ENCODE results near the gene TBC1D1. TPM values are rescaled to one million over a fixed set of nuclear protein-coding genes. Genes with fewer than 3 reads are reported as not detected.
A peak's percentile ranks its signal among the peaks of the same experiment; 100 is the strongest.

TBC1D1 gene
- total and polyA plus RNA-seq, 2 of the 8 experiments (the other 6 are each of a cell fraction or from before 2014, with no cell fraction given), result 96.9 to 162 TPM

DNA sequence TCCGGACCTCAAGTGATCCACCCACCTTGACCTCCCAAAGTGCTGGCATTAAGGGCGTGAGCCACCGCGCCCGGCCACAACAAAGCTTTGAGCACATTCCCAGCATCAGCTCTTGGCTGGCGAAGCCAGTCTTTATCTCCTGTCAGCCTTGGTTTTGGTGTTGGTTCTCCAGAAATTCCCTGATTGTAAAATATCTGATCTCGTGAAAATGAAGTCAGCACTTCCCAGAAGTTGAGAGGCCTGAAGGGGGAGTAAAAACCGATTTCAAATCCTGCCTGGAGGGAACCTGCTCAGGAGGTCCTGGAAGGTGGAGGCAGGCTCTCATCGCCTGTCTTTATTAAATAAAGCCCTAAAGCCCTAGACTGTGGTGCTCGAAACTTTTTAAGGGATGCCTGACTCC lies 102.9 kb downstream of the TBC1D1 start:
- 92% methylated on average over 10 of the region's 10 CpGs; no CpG with 5 or more reads in 1 of the 2 experiments for WGBS, 2 experiments (ENCODE audit: extremely low coverage in 1 of 2, insufficient coverage in 1 of 2, insufficient read length in 1 of 2, insufficient replicate concordance in 2 of 2, low coverage in 1 of 2, low lambda C conversion rate in 2 of 2, missing lambda C conversion rate in 1 of 2)
- peak; percentile 7 for FAIRE-seq

More for the DNA sequence above, 102.9 kb downstream of the TBC1D1 start:
- Histone ChIP-seq H4K8ac (ENCODE audit: extremely low read depth, insufficient read depth, low read length) (no peak overlapping the region), H2AK5ac (ENCODE audit: low read depth, low read length) (no peak overlapping the region), H3K23me2 (ENCODE audit: low read depth, low read length) (no peaks in the 10 kb centered on the region), H4K5ac (ENCODE audit: insufficient read length, low read depth, low read length) (no peak overlapping the region), H3K4me2 (ENCODE audit: insufficient read depth in 1 of 2, low read depth in 2 of 2, low read length in 2 of 2) (peak overlapping the region in 1 of 2 experiments; percentile 54; a peak in 2 of 4 replicates), H3K18ac (ENCODE audit: extremely low read depth, low read length) (no peak overlapping the region), H2AFZ (ENCODE audit: low read length) (no peak overlapping the region), H4K20me1 (replicated peaks in 1 of 2; ENCODE audit: control insufficient read depth in 1 of 2, insufficient read depth in 2 of 2, low read length in 2 of 2) (peaks cover 0 to 2% of the 10 kb centered on the region in 2 experiments), H3K27me3 (replicated peaks in 1 of 4; ENCODE audit: control insufficient read depth in 3 of 4, extremely low read depth in 1 of 4, insufficient read depth in 3 of 4, low read length in 3 of 4) (no peaks in the 10 kb centered on the region), H3K23ac (ENCODE audit: insufficient read length) (no peak overlapping the region), H3K79me2 (ENCODE audit: control insufficient read depth in 1 of 2, insufficient read depth in 2 of 2, low read length in 2 of 2) (peaks cover 0 to 70% of the 10 kb centered on the region in 2 experiments; a peak in 2 of 4 replicates), H3K9ac (replicated peaks in 1 of 4; ENCODE audit: extremely low read depth in 1 of 4, low read depth in 3 of 4, low read length in 3 of 4) (no peak overlapping the region), H2BK5ac (ENCODE audit: low read depth, low read length) (no peak overlapping the region), H3K4me3 (ENCODE audit: extremely low read depth in 1 of 4, insufficient read depth in 2 of 4, low read depth in 3 of 4, low read length in 4 of 4) (no peak overlapping the region), H3K79me1 (ENCODE audit: low read depth, low read length) (peaks cover 11% of the 10 kb centered on the region), H3K4me1 (replicated peaks in 1 of 4; ENCODE audit: control insufficient read depth in 3 of 4, insufficient read depth in 4 of 4, low read length in 3 of 4) (peaks cover 13 to 30% (median 25%) of the 10 kb centered on the region in 4 experiments), H3K9me3 (ENCODE audit: insufficient read depth in 2 of 2, low read depth in 1 of 2, low read length in 1 of 2) (no peaks in the 10 kb centered on the region), H3K36me3 (ENCODE audit: control insufficient read depth in 2 of 4, insufficient read depth in 4 of 4, low read length in 3 of 4) (no peaks in the 10 kb centered on the region), H2BK15ac (ENCODE audit: low read length) (no peak overlapping the region), H2BK20ac (ENCODE audit: low read length) (no peak overlapping the region), H2BK12ac (ENCODE audit: low read depth, low read length) (no peak overlapping the region), H3K14ac (ENCODE audit: insufficient read length) (no peak overlapping the region), H2BK120ac (replicated peaks; ENCODE audit: low read depth, low read length) (no peak overlapping the region), H3K4ac (replicated peaks; ENCODE audit: insufficient read length, low read depth, low read length) (no peak overlapping the region), H3K27ac (ENCODE audit: low read depth, low read length) (no peak overlapping the region), H3K56ac (replicated peaks; ENCODE audit: insufficient read length, low read depth, low read length) (no peak overlapping the region), H4K91ac (replicated peaks; ENCODE audit: insufficient read length, low read length) (no peak overlapping the region)
- ChIA-PET CTCF (ENCODE audit: partially characterized antibody) (interaction anchor here (0.7 to 2.6 kb wide), 8 partner anchors 10 to 42 kb away, joined by 3 to 9 read pairs (median 3); no protein-coding TSS in a partner anchor), POLR2A (ENCODE audit: partially characterized antibody) (interaction anchor here (0.6 to 1.1 kb wide), 2 partner anchors 12 kb away, joined by 3 read pairs; no protein-coding TSS in a partner anchor)
- TF ChIP-seq RAD21 (IDR thresholded peaks at IDR 0.05 in 1 of 2, conservative IDR thresholded peaks at IDR 0.05 in 1 of 2; ENCODE audit: low read depth in 2 of 2, low read length in 2 of 2) (peak in 1 of 2 experiments; percentile 19; a peak in 1 of 4 replicates), CHD1 (IDR thresholded peaks at IDR 0.05; ENCODE audit: low read depth, low read length) (no peak)
- DNase-seq (ENCODE audit: low read depth in 1 of 2, low spot score in 2 of 2), result no peak
